Measurements from ENCODE around the gene IL12RB2.

IL12RB2 gene

GRCh38 chr1:67377253-67377652 is 69.6 kb downstream of the IL12RB2 start:
- Histone ChIP-seq H3K36me3 (replicated peaks; ENCODE audit: insufficient read depth, low read length) (no peaks in the 10 kb centered on the region), H3K4me3 (ENCODE audit: low read length) (no peak overlapping the region), H4K20me1 (ENCODE audit: insufficient read depth, low read length) (no peaks in the 10 kb centered on the region), H3K9me2 (replicated peaks; ENCODE audit: insufficient read depth, low read length) (no peaks in the 10 kb centered on the region), H3F3A (ENCODE audit: insufficient read depth, low read length) (no peaks in the 10 kb centered on the region), H3K4me1 (ENCODE audit: low read length) (no peaks in the 10 kb centered on the region), H3K27me3 (replicated peaks; ENCODE audit: insufficient read depth, low read length) (no peaks in the 10 kb centered on the region), H3K9me3 (replicated peaks; ENCODE audit: insufficient read depth, low read length) (no peaks in the 10 kb centered on the region), H3K79me2 (ENCODE audit: low read length) (no peaks in the 10 kb centered on the region), H3K9ac (ENCODE audit: low read length) (no peak overlapping the region), H3K4me2 (ENCODE audit: low read depth, low read length) (no peak overlapping the region), H3K27ac (ENCODE audit: low read length) (no peak overlapping the region), H2AFZ (ENCODE audit: low read length) (no peak overlapping the region)
- TF ChIP-seq EZH2phosphoT487 (IDR thresholded peaks at IDR 0.05; ENCODE audit: low read length) (no peak), CTCF (IDR thresholded peaks at IDR 0.05; ENCODE audit: low read length) (no peak), EZH2 (optimal IDR thresholded peaks at IDR 0.05; ENCODE audit: low read depth, low read length) (no peak)
- DNase-seq = no peak

GRCh38 chr1:67381154-67381553 is 73.5 kb downstream of the IL12RB2 start:
- Histone ChIP-seq H3K4me3 (ENCODE audit: low read length) (no peak overlapping the region), H3K4me1 (ENCODE audit: low read length) (no peaks in the 10 kb centered on the region), H3K9ac (ENCODE audit: low read length) (no peak overlapping the region), H3K79me2 (ENCODE audit: low read length) (no peaks in the 10 kb centered on the region), H4K20me1 (ENCODE audit: insufficient read depth, low read length) (no peaks in the 10 kb centered on the region), H3F3A (ENCODE audit: insufficient read depth, low read length) (no peaks in the 10 kb centered on the region), H3K9me2 (replicated peaks; ENCODE audit: insufficient read depth, low read length) (no peaks in the 10 kb centered on the region), H3K27me3 (replicated peaks; ENCODE audit: insufficient read depth, low read length) (no peaks in the 10 kb centered on the region), H3K27ac (ENCODE audit: low read length) (no peak overlapping the region), H2AFZ (ENCODE audit: low read length) (no peak overlapping the region), H3K4me2 (ENCODE audit: low read depth, low read length) (no peak overlapping the region), H3K9me3 (replicated peaks; ENCODE audit: insufficient read depth, low read length) (no peaks in the 10 kb centered on the region), H3K36me3 (replicated peaks; ENCODE audit: insufficient read depth, low read length) (no peaks in the 10 kb centered on the region; the same call in 1 of the 2 replicates)
- TF ChIP-seq EZH2phosphoT487 (IDR thresholded peaks at IDR 0.05; ENCODE audit: low read length) (no peak), CTCF (IDR thresholded peaks at IDR 0.05; ENCODE audit: low read length) (no peak), EZH2 (optimal IDR thresholded peaks at IDR 0.05; ENCODE audit: low read depth, low read length) (no peak)
- DNase-seq = no peak

- TF ChIP-seq CTCF (IDR thresholded peaks at IDR 0.05; ENCODE audit: low read length) (no peak), EZH2 (optimal IDR thresholded peaks at IDR 0.05; ENCODE audit: low read depth, low read length) (no peak), EZH2phosphoT487 (IDR thresholded peaks at IDR 0.05; ENCODE audit: low read length) (no peak)
- Histone ChIP-seq H3K27me3 (replicated peaks; ENCODE audit: insufficient read depth, low read length) (no peaks in the 10 kb centered on the region), H3F3A (ENCODE audit: insufficient read depth, low read length) (no peaks in the 10 kb centered on the region), H3K36me3 (replicated peaks; ENCODE audit: insufficient read depth, low read length) (peaks cover 3% of the 10 kb centered on the region; the same call in 1 of the 2 replicates), H4K20me1 (ENCODE audit: insufficient read depth, low read length) (no peaks in the 10 kb centered on the region), H3K27ac (ENCODE audit: low read length) (no peak overlapping the region), H3K4me3 (ENCODE audit: low read length) (no peak overlapping the region), H3K79me2 (ENCODE audit: low read length) (no peaks in the 10 kb centered on the region), H2AFZ (ENCODE audit: low read length) (no peak overlapping the region), H3K4me2 (ENCODE audit: low read depth, low read length) (no peak overlapping the region), H3K9me2 (replicated peaks; ENCODE audit: insufficient read depth, low read length) (no peaks in the 10 kb centered on the region), H3K4me1 (ENCODE audit: low read length) (no peaks in the 10 kb centered on the region), H3K9me3 (replicated peaks; ENCODE audit: insufficient read depth, low read length) (no peaks in the 10 kb centered on the region; the same call in 1 of the 2 replicates), H3K9ac (ENCODE audit: low read length) (no peak overlapping the region)
- DNase-seq = no peak
Measured at GRCh38 chr1:67382292-67382691, 74.6 kb downstream of the IL12RB2 start.

Measured in MM.1S (cell line).